Measurements from ENCODE around the gene MAPKAPK3.
"Not testable (repeated sequence)": the region's sequence is repeated elsewhere in the genome, so short reads cannot be mapped to it uniquely, and the experiment has no call there.

MAPKAPK3 gene

DNA sequence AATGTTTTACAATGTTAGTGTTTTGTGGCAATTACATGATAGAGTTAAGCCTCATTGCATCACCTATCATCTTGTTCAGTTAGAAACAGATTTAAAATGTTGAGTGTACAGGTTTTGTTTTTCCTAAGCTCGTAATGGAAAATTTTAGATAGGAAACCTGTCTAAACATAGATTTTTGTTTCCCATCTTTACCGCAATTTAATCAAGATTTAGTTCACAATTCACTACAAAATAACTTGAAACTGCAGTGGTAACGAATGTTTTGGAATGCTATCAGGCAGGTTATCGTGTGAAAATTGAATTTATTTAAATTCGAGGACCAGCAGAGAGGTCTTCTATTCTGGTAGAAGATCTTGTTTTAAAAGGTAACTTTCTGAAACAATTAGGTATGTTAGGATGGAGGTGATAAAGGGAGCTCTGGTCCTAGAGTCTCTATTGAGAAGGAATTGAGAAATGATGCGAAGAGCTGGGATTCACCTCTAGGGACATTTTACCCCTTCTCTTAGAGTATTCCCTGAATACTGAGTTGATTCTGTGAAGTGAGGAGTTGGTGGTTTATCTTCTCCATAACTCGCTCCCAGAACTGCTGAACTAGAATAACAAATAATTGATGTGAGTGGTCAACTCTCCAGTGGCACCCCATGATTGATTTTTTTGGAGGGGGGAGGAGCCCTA, 59.2 kb downstream of the MAPKAPK3 start:
- no peak for DNase-seq (ENCODE audit: extremely low read depth in 1 of 2, low read depth in 1 of 2)

DNA sequence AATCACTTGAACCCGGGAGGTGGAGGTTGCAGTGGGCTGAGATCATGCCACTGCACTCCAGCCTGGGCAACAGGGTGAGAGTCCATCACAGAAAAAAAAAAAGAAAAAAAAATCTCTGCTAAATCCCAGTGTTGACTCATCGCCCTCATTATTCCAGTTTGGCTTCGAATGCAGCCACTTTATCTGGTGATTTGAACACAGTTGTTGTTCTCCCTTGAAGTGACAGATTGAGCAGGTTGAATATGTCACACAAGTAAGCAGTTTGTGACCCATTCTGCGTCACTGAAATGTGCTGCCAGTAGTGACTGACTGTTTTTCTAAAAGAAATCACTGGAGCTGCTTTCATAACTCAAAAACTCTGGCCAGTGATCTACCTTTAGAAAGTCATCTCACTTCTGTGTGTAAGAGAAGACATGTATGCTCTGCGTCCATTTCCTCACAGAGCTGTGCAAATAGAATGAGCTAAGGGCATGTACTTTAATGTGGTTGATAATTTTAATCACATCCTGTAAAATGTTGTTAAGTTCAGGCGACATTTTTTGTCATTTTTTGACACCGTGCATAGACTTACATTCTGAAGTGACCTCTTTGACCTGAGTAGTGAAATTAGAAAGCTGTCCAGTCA, 70.3 kb downstream of the MAPKAPK3 start:
- no peak for DNase-seq (ENCODE audit: extremely low read depth in 1 of 2, low read depth in 1 of 2)

DNA sequence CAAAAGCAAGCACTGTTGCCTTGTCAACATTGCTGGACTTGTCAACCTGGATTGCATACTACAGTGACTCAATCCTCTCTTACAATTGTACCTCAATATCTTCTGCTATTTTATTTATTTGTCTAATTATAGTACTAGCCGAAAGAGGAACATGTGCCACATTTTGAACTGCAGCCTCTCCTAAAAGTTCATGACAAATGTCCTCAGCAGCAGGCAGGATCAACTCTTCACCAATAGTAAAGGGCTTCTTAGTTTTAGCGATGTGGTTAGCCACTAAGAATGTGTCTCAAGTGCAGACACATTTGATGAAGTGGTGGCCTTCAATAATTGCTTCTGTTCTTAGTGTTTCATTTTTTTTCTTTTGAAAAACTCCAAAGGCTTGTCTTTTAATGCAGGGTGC, 71.0 kb downstream of the MAPKAPK3 start:
- no peak for DNase-seq (ENCODE audit: extremely low read depth in 1 of 2, low read depth in 1 of 2)

DNA sequence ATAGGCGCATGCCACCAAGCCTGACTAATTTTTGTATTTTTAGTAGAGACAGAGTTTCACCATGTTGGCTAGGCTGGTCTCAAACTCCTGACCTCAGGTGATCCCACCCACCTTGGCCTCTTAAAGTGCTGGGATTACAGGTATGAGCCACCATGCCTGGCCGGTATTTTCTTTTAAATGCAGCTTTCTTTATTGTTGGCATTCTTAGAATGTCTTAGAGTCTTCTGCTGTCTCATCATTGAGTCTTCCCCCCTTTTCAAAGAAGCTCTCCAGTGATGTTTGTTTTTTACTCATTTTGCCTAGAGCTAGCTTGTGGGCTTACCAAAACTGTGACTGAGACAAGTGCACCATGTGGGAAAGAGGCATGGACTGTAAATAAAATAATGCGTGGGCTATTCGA, 71.7 kb downstream of the MAPKAPK3 start:
- DNase-seq (ENCODE audit: extremely low read depth in 1 of 2, low read depth in 1 of 2) = not testable (repeated sequence)

DNA sequence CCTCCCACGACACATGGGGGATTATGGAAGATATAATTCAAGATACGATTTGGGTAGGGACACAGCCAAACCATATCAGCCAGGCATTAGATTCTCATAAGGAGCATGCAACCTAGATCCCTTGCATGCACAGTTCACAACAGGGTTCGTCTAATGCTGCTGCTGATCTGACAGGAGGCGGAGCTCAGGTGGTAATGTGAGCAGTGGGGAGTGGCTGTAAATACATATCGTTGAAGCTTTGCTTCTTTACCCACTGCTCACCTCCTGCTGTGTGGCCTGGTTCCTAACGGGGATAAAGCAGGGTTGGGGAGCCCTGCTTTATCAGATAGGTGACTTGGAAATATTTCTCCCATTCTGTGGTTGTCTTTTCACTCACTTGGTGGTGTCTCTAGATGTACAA, 72.6 kb downstream of the MAPKAPK3 start:
- no peak for DNase-seq (ENCODE audit: extremely low read depth in 1 of 2, low read depth in 1 of 2)

DNA sequence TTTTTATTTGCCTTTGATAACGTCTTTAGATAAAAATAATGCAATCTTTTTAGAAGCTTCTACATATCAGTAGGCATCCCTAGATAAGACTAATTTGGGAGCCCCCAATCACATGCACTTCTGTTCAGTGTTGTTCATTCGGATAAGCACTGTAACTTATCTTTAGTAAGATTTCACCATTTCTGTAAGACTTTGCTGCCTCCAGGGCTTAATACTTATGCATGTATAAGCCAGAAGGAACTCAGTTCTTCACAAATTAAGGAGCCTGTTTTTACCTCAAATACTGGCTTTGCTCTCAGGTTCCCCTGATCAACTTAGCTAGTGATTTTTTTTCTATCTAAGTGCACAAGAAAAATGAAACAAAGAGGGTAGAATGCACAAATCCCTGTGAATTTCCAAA, 78.1 kb downstream of the MAPKAPK3 start:
- DNase-seq (ENCODE audit: extremely low read depth in 1 of 2, low read depth in 1 of 2) = no peak

DNA sequence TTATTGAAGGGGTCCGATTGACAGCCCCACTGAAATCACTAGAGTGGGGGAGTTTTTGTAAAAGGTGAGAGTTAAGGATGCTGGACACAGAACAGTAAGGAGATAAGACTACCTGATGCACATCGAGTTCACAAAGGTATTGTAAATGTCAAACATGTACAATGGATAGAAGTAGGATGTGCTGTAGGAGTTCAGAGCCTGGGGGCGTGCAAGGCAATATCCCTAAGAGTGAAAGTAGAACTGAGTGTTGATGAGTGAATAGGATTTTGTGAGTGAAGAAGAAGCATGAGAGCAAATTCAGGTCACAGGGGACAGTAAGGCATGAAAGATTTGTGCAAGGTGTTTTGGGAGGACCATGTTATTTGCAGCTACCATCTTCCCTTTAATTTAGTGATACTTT, 79.3 kb downstream of the MAPKAPK3 start:
- DNase-seq (ENCODE audit: extremely low read depth in 1 of 2, low read depth in 1 of 2) = no peak

DNA sequence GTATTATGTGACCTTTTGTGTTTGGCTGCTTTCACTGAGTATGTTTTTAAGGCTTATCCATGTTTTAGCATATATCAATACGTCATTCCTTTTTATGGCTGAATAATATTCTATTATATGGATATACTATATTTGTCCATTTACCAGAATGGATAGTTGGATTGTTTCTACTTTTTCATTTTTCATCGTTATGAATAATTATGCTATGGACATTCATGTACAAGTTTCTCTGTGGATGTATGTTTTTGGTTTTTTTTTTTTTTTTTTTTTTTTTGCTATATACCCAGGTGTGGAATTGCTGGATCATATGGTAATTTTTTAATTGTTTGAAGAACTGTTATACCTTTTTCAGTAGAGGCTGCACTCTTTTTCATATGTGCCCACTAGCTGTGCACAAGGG, 81.3 kb downstream of the MAPKAPK3 start:
- no peak for DNase-seq (ENCODE audit: extremely low read depth in 1 of 2, low read depth in 1 of 2)
